GM19238 (cell line): ENCODE measurements around the gene PIK3R6.

Experiments used
- DNase-seq: peaks from one replicate; pipeline ENCODE4 v3.0.0; 2011; ENCODE audit warnings: low spot score; ENCODE audit not compliant: insufficient read length

The PIK3R6 gene, protein sequence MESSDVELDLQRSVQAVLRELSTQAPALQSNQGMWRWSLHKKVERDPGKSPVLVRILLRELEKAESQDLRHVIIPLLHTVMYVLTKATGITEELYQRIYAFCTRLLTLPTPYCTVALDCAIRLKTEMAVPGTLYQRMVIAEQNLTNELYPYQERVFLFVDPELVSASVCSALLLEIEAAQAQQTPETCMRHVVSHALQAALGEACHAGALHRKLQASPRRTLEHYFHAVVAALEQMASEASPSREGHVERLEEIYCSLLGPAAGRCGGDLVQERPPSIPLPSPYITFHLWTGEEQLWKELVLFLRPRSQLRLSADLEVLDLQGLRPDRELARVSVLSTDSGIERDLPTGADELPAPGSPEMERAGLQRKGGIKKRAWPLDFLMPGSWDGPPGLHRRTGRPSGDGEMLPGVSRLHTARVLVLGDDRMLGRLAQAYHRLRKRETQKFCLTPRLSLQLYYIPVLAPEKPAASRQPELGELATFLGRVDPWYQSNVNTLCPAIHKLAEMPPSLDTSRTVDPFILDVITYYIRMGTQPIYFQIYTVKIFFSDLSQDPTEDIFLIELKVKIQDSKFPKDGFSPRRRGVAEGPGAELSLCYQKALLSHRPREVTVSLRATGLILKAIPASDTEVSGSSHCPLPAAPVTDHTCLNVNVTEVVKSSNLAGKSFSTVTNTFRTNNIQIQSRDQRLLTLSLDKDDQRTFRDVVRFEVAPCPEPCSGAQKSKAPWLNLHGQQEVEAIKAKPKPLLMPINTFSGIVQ

DNA sequence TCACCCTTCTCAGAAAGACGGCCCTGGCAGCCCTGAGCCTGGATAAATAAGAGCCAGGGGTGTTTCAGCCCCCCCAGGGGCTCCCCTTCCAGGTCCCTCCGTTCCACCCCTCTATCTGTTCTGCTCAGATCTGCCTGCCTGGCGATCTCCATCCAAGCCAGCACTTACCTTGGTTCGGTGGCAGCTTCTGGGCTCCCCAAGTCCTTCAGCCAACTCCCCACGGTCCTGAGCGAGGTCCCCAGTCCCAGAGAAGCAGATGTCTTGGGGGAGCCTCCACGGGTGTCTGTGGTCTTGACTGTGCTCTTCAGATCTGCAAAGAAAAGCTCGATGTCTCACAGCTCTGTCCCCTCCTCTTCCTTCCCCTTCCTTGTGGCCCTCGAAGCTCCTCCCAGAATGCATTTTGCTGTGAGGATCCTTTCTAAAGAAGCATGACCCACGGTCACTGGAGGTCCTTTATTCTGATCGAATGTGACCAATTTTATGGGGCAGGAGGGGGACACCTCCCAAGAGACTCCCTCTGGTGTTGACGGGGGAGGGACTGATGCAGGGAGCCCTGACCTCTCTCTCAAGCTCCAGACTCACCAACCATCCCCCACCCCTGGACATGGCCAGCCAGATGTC, at the start of gene PIK3R6:
PIK3R6 (minus strand) TSS at position 314 of the 621 bp plus-strand sequence. CDS start 17,880 bp downstream, outside the sequence.
- DNase-seq, result no peak

DNA sequence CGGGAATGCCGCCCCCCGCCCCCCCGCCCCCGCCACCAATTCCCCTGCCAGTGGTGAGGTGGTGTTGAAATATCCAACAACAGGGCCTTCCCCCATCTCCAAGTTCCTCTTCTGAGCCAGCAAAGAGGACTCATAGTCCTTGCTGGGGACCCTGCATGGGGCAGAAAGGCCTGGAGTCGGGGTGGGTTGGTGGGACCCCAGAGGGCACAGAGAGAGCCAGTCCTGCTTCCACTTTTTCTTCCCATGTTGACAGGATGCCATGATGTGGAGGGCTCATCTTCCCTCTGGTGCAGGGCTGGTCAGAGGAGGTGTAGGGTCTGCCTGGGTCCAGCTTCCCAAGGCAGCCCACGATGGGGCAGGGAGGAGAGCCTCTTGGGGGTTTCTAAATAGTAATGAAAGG, 49.0 kb upstream of the PIK3R6 start:
- DNase-seq, result no peak

- DNase-seq, result no peak
These were observed 47.1 kb upstream of the PIK3R6 start for GRCh38 chr17:8914554-8914953.

DNA sequence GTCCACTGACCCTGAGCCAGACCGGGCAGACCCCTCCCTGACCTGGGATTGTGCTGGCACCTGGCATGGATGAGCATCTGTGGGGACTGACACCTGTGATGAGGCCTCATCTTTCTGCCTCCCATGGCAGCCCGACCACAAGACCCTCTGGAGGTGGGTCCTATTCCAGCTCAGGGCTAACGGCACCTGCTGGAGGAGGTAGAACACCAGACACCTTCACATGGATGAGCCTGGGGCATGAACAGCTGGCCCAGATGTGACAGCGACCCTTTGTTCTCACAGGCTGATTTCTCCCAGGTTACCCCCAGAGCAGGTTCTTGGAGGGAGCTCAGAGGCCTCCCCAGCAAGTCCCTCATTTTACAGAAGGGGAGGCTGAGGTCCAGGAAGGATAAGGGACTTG, 46.4 kb upstream of the PIK3R6 start:
- no peak for DNase-seq

GRCh38 chr17:8913091-8913490, 45.6 kb upstream of the PIK3R6 start:
- no peak for DNase-seq

DNA sequence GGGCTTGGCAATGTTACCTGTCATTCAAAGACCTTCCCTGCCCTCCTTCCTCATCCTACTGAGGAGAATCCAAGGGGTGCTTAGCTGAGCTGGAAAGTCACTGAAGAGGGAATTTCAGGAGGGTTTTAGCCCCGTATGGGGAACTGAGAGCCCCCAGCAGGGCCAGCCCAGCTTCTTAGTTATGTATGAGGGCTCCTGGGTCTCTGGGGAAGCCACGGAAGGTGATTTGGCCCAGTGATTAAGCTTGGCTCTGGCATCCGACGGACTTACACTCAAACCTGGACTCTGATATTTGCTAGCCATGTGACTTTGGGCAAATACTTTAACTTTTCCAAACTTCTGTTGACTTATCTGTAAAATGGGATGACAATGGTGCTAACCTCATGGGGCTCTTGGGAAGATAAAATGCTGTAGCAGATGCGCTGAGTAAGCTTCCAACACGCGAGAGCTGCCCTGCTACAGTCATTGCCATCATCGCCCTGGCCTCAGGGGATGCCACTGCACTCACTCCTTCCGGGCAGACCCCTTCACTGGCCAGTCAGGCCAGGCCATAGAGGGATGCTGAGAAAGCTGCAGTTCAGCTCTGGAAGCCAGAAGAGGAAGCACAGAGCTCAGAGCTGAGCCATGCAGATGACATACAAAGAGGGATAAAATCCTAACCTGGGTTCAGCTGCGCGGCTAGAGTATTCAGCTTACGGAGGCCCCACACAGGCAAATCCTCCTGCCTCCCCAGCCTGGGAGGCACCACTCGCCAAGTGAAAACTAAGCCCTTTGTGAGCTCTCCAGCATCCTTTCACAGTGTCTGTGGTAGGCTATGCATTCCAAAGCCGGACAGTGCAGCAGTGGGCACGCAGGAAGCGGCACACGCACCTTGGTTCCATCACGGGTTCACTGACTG, 44.9 kb upstream of the PIK3R6 start:
- DNase-seq, result no peak

DNA sequence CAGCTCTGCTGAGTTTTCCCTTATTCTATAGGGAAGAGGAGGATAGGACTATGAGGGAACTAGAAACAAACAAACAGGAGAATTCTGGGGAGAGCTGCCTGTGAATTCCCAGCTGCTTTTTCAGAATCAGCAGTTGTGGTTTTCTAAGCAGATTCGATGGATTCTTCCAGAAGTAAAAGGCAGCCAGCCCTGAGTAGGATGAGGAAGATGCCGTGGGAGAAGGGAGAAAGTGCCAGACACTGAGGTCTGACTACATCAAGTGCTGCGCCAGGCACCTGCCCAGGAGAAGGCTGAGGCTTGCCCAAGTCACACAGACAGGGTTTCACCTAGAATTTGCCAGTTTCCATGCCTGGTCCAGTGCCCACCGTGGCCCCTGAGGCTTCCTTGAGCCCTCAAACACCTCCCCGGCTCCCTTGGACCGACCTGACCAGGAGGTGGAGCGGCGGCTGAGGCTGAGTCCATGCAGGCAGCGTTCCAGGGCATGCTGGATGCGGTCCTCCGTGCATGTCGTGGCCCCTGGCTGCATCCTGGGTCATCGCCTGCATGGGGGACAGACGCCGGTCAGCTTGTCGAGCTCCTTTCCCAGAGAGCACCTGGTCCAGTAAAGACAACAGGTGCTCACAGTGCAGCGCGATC, 43.6 kb upstream of the PIK3R6 start:
- no peak for DNase-seq

- no peak for DNase-seq
These were observed 42.3 kb upstream of the PIK3R6 start for GRCh38 chr17:8909586-8910270.

- no peak for DNase-seq
These were observed 37.9 kb upstream of the PIK3R6 start for GRCh38 chr17:8905331-8905730.

DNA sequence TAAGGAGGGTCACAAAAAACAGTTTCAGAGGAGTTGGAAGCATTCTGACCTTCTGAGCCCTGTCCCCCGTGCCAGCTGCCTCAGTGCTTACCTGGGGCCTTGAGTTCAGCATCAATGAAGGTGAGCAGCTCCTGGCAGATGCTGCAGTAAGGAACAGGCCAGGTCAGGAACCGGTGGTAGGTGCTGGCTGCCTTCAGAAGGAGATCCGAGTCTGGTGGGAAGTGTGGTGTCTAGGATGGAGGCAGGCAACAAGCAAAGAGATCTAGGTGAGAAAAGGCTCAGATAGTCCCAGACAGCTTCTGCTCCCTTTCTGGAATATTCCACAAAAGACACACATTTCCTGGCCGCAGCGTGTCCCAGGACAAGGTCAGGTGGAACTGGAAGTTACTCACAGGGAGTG, 37.2 kb upstream of the PIK3R6 start:
- DNase-seq, result no peak

DNA sequence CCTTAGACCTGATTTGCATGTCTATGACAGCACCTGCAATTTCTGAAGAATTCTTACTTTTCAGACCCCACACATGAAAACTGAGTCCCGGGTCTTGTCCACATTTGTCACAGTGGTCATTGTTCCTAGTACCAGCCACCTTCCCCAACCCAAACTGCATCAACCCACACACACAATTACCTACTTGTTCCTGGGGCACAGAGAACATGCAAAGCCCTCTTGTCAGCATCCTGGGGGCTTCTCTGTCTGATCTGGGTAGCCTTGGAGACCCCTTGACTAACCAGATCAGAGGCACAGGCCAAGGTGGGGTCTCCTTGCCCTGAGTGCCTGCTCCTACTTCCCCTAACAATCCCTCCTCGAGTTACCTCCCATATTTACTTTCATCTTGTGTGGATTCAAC, 36.7 kb upstream of the PIK3R6 start:
- no peak for DNase-seq

DNA sequence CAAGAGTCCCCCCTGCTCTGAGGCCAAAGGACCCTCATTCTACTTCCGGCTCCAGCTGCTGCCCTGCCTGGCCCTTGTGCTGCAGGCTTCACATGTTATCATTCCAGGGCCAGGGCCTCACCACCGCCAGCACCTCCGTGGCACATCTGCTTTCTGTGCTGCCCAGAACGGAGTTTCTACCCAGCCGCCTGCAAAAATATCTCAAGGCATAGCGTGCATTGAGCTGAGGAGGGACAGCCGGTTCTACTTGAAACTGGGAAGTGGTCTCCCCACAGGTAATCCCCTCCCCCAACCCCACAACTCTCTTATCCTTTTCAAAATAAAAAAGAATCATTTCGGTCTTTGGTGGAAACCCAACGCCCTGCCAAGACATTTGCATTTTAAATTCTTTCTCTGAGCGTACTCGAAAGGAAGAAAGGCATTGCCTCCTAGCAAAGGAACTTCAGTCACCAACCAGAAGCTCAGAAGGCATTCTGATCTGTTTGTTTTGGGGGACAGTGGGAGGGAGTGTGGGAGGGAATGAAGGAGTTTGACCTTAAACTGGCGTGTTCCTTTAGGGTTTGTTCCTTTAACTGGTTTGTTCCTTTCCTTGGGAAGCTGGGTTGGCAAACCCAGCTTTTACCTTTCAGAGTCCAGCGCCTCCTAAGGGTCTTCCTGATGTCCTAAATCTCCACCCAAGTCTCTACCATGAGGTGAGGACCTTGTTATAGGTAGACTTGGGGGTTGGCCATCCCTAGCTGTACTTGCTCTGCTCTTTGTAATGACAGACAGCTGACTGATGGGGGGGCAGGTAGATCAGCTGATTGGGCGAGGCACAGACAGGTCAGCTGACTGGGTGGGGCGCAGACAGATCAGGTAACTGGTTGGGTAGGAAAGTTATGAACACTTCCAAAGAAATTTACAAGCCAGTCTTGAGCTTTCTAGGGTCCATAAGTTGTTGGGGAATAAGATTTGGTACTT, 33.4 kb upstream of the PIK3R6 start:
- peak; percentile 26 for DNase-seq

DNA sequence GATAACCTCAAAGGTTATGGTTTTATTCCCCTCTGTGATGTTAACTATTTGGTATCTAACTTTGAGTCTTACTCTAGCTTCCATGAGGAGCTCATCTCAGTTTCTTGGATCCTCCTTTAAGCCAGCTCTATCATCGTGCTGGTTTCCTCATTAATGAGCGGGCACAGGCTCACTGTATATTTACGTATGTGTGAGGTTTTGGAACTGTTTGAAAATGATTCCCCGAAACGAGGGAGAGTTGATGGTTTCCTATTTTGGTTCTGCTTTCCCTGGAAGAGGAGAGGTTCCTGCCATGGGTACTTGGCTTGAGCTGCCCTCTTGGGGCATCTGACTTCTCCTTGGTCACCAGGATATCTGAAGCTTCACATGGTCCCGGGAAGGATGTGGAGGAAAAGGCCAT, 32.7 kb upstream of the PIK3R6 start:
- DNase-seq, result no peak

DNA sequence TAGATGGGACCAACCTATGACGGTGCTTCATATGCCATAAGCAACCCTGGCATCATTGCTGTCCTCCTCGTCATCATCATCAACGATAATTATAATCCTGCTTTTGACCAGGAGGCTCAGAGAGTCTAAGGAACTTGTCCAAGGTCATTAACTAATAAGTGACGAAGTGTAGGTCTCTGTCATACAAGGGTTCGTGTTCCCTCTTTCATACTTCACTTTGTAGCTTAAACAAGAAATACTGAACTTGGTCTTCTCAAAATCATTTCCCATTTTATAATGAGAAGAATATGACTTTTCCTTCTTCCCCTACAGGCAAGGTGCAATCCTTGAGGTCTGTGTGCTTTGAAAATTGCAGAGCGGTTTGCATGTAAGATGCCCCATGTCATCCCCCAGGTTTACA, 31.2 kb upstream of the PIK3R6 start:
- DNase-seq, result no peak

DNA sequence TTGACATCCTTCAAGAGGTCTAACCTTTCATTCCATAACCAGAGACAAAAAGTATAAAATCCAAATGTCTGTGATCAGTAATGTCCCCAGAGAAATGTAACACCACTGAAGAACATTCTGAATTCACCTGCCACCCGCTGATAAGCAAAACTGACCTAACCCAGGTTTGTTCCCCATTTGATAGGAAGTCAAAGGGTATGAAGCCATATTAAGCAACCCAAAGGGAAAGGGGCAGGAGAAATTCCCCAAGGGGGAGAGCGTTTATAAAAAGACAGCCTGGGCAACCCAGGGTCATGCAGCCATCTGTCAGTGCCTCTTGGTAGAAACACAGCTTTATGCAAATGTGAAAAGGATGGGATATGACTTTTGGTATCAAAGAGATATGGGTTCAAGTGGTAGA, 30.7 kb upstream of the PIK3R6 start:
- no peak for DNase-seq

GRCh38 chr17:8896641-8897635, 29.5 kb upstream of the PIK3R6 start:
- no peak for DNase-seq

- DNase-seq, result no peak
These were observed 28.6 kb upstream of the PIK3R6 start for GRCh38 chr17:8896087-8896486.
